ENCODE results near the gene RREB1.

The RREB1 gene

GRCh38 chr6:7124636-7125035 is 16.9 kb downstream of the RREB1 start:
- DNase-seq: no peak

- no peak for DNase-seq
These were observed 17.5 kb downstream of the RREB1 start for GRCh38 chr6:7125290-7125689.

- no peak for DNase-seq
These were observed 19.0 kb downstream of the RREB1 start for GRCh38 chr6:7126754-7127153.

DNA sequence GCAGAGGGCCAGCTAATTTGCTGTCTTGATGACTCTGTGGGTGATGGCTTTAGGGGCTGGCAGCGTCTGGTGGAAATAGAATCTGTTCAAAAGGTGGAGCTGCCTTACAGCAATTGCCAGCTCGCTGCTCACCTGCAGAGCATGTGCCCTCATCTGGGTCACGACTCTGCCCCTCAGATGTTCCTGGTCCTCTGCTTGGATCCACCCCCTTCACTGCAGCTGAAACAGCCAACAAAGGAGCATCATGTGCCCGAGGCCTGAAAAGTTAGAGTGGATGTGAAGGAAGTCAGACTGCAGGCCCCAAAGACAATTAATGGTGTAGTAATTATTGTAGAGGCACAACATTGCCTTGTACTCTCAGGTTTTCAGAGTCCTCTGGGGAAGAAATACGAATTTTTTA is 19.9 kb downstream of the RREB1 start:
- no peak for DNase-seq

DNA sequence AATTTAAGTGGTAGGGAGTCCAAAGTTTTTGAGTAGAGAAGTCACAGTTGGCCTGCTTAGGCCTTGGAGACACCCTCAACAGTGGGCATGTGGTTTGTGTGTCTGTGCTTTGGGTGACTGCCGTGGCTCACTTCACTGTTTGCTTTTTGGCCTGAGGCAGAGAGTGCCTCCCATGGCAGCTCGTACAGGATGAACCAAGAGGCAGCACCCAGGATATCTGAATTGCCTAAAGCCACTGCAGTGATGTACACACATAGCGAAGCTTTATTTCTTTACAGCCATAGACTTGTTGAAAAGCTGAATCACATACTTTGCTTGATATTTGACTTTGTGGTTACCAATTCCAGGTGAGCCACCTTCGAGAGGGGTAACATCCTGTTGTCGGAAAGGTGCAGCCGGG is 21.6 kb downstream of the RREB1 start:
- DNase-seq: no peak

- no peak for DNase-seq
These were observed 22.2 kb downstream of the RREB1 start for GRCh38 chr6:7129784-7130569.

DNA sequence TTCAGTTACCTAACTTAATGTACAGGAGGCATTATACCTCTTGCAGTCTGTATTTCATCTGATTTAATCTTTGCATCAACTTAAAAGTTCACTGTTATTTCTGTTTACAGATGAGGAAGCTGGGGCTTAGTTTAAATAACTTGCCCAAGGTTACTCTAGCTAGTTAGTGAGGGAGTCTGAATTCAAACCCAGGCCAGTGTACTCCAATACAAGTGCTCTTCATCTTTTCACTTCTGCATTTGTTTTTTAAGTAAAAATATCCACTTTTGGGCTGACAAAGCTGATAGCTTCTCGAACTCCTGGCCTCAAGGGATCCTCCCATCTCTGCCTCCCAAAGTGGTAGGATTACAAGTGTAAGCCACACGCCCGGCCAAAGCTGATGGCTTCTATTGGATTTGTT is 23.6 kb downstream of the RREB1 start:
- no peak for DNase-seq

GRCh38 chr6:7132398-7133035 is 24.8 kb downstream of the RREB1 start:
- no peak for DNase-seq

DNA sequence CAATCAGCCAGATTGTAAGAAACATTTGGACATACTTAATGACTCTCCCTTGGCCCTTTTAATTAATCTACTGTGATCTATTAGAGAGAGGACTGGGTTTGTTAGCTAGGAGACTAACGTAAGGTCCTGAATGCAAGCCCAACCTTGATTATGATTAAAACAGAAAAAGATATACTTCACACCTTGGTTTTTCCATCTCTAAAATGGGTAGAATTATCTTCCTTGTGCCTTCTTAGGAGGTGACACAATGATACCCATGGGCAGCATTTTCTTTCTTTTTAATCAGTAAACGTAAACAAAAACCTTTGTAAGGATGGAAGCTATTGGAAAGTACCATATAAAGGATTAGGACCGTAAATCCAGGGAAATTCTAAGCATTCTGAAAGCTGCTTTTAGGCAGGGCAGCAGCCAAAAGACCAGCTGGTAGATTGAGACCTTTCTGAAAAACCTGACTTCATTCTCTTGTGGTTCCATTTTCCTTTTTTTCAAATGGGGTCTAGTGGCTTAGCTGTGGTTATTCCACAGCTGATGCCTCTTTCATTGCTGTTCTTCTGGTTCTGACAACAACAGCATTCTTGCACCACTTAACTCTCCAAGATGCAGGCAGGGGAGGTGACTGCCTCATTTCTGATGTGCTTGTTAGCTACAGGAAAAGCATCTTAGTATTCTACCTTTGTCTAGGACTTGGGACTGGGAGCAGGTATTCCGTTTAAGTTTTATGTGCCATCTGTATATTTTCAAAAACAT is 27.4 kb downstream of the RREB1 start:
- no peak for DNase-seq

DNA sequence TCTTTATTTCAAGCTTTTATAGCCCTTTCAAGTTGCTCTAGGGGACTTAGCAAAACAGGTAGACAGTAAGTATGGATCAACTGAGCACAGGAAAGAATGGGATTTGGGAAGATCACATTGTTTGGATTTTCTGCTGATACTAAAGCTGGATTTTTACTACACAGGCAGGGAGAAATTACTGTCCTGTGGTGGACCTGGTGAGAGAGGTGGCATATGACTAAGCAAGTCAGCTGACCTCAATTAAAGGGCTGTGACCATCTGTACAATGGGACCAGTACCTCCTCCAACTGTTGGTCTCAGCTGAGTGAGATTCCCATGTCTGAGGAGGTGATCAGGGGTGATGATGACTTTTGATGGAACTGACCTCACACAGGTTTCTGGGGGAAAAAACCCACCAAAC is 28.0 kb downstream of the RREB1 start:
- no peak for DNase-seq

- no peak for DNase-seq
These were observed 29.1 kb downstream of the RREB1 start for GRCh38 chr6:7136859-7137334.

- DNase-seq: no peak
These were observed 29.7 kb downstream of the RREB1 start for GRCh38 chr6:7137335-7138045.

DNA sequence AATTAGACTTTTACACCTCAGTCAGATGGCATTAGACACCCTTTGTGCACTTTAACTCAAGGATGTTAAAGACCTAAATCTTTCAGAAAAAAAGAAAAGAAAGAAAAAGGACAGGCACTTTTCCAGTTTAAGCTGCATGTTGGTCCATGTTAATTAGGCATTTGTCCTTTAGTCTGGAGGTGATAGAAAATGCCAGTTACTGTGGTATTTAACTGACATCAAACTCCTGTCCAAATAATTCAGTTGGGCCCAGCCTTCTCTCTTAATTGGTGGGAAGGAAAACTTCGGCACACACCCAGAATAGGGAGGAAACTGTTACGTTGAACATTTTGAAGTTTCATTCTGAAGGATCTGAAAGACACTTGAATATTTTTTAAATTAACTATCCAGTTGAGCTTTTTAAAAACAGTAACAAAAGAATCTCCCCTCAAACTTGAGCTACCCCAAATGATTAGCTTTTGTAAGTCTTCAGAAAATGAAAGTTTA is 30.3 kb downstream of the RREB1 start:
- DNase-seq: no peak

- DNase-seq: no peak
These were observed 31.2 kb downstream of the RREB1 start for GRCh38 chr6:7138921-7139358.

GRCh38 chr6:7139835-7140470 is 32.2 kb downstream of the RREB1 start:
- DNase-seq: no peak

- DNase-seq: peak; percentile 46
These were observed 33.0 kb downstream of the RREB1 start for GRCh38 chr6:7140631-7141378.

DNA sequence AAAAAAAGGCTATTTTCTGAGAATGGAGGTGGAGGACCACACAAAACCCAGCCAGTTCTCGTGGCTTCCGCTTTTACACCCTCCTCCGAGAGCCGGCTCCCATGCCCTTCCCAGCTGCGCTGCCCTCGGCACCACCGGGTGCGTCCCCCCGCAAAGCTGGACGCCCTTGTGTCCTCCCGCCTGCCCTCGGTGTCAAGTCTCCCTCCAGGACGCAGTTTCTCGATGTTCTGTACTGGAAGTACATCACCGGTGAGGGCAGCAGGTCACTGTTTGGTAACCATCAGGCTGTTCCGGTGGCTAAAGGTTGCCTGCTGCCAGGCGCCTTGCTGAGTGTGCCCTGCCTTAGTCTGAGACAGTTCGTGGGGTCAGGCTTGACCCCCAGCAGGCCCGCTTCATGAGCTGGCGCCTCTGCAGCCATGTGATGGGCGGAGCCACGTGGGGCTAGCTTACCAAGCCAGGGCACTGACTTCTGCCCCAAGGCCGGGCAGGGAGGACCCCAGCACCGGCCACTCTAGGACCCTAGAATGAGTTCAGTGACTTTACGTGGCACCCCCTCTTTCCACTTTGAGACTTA is 34.6 kb downstream of the RREB1 start:
- no peak for DNase-seq

DNA sequence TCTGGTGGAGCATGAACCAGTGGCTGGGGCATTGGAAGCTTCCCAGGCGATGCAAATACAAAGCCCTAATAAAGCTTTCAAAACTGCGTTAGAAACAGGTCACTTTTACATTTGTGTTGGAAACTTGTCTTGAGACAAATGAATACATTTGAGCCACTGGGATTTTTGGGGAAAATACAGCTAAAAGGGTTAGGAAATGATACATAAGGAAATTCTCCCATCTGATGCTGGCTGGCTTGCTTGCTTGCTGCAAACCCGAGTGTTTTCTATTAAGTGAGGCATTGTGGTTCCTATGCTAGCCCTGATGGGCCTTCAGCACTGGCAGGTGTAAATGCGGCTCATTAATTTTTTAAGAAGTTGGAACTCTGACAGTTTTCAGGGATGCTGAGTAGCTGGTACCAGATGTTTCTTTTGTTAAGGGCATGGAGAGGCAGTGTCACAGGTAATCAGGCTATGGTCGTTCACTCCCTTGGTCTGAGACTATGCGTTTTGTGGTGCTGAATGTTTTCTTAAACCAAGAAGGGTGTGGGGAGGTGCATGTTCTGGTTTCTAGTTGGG is 35.2 kb downstream of the RREB1 start:
- DNase-seq: no peak

DNA sequence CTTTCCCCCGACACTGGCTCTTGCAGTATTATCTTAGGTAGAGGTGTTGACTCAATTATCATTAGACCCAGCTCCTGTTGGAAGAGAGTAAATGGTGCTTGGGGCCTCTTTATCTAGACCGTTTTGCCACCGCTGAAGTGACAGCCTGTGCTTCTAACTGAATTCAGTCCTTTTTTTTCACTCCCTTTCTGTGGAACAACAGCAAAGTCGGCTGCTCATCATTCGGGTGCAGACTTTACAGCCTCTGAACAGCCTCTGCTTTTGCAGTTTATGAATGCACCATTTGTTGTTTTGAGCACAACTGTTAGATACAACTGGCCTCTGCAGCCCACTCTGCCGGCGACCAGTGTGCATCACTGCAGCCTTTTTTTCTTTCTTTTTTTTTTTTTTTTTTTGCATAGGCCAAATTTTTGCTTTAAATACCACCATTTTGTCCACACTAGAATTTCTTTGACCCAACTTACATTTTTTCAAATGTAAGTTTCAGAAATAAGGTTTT is 35.8 kb downstream of the RREB1 start:
- DNase-seq: no peak

GRCh38 chr6:7144872-7145584 is 37.3 kb downstream of the RREB1 start:
- DNase-seq: no peak
